ENCODE results near the gene CEBPZ.

The CEBPZ gene

GRCh38 chr2:37274359-37274965, 43.1 kb upstream of the CEBPZ start:
- H2AFZ ChIP-seq (ENCODE audit: low read length): no peak overlapping the region
- no peaks in the 10 kb centered on the region for H3K9me3 ChIP-seq (ENCODE audit: insufficient read depth, low read depth, low read length)
- H3K36me3 ChIP-seq (ENCODE audit: insufficient read depth, low read length): peaks cover 87% of the 10 kb centered on the region
- TF ChIP-seq EZH2phosphoT487 (IDR thresholded peaks at IDR 0.05; ENCODE audit: borderline replicate concordance) (no peak), CTCF (conservative IDR thresholded peaks at IDR 0.05; ENCODE audit: low read length) (no peak)
- no peaks in the 10 kb centered on the region for H3K9me2 ChIP-seq (replicated peaks; ENCODE audit: low read depth, low read length)
- H3K4me3 ChIP-seq (ENCODE audit: low read length, poor library complexity, severe bottlenecking): no peak overlapping the region
- no peaks in the 10 kb centered on the region for H3K27me3 ChIP-seq (ENCODE audit: insufficient read depth, low read length, poor library complexity, severe bottlenecking)
- no peak overlapping the region for H3K4me2 ChIP-seq (ENCODE audit: low read depth, low read length, poor library complexity, severe bottlenecking)
- no peak overlapping the region for H3K9ac ChIP-seq (ENCODE audit: low read depth, low read length, poor library complexity, severe bottlenecking)
- H3K79me2 ChIP-seq (ENCODE audit: insufficient read depth, low read length): no peaks in the 10 kb centered on the region
- no peaks in the 10 kb centered on the region for H3F3A ChIP-seq (ENCODE audit: low read depth)
- no peaks in the 10 kb centered on the region for H4K20me1 ChIP-seq (ENCODE audit: insufficient read depth, low read length, poor library complexity, severe bottlenecking)
- H3K4me1 ChIP-seq (ENCODE audit: insufficient read depth, low read length, poor library complexity, severe bottlenecking): no peaks in the 10 kb centered on the region

GRCh38 chr2:37271376-37272067, 40.1 kb upstream of the CEBPZ start:
- Histone ChIP-seq H3K9me3 (ENCODE audit: insufficient read depth, low read depth, low read length) (no peaks in the 10 kb centered on the region), H3K36me3 (ENCODE audit: insufficient read depth, low read length) (peaks cover 86% of the 10 kb centered on the region), H3K9me2 (replicated peaks; ENCODE audit: low read depth, low read length) (no peaks in the 10 kb centered on the region), H3K79me2 (ENCODE audit: insufficient read depth, low read length) (no peaks in the 10 kb centered on the region), H3F3A (ENCODE audit: low read depth) (no peaks in the 10 kb centered on the region), H3K4me1 (ENCODE audit: insufficient read depth, low read length, poor library complexity, severe bottlenecking) (no peaks in the 10 kb centered on the region), H3K9ac (ENCODE audit: low read depth, low read length, poor library complexity, severe bottlenecking) (no peak overlapping the region), H4K20me1 (ENCODE audit: insufficient read depth, low read length, poor library complexity, severe bottlenecking) (no peaks in the 10 kb centered on the region), H3K27me3 (ENCODE audit: insufficient read depth, low read length, poor library complexity, severe bottlenecking) (no peaks in the 10 kb centered on the region), H3K4me2 (ENCODE audit: low read depth, low read length, poor library complexity, severe bottlenecking) (no peak overlapping the region), H2AFZ (ENCODE audit: low read length) (no peak overlapping the region), H3K4me3 (ENCODE audit: low read length, poor library complexity, severe bottlenecking) (no peak overlapping the region)
- TF ChIP-seq CTCF (conservative IDR thresholded peaks at IDR 0.05; ENCODE audit: low read length) (no peak), EZH2phosphoT487 (IDR thresholded peaks at IDR 0.05; ENCODE audit: borderline replicate concordance) (no peak)

GRCh38 chr2:37268111-37268510, 36.7 kb upstream of the CEBPZ start:
- H3K4me1 ChIP-seq (ENCODE audit: insufficient read depth, low read length, poor library complexity, severe bottlenecking): no peaks in the 10 kb centered on the region
- H3K36me3 ChIP-seq (ENCODE audit: insufficient read depth, low read length): peaks cover 63% of the 10 kb centered on the region
- no peaks in the 10 kb centered on the region for H4K20me1 ChIP-seq (ENCODE audit: insufficient read depth, low read length, poor library complexity, severe bottlenecking)
- no peaks in the 10 kb centered on the region for H3K27me3 ChIP-seq (ENCODE audit: insufficient read depth, low read length, poor library complexity, severe bottlenecking)
- no peak overlapping the region for H3K9ac ChIP-seq (ENCODE audit: low read depth, low read length, poor library complexity, severe bottlenecking)
- no peak overlapping the region for H2AFZ ChIP-seq (ENCODE audit: low read length)
- H3K9me2 ChIP-seq (replicated peaks; ENCODE audit: low read depth, low read length): no peaks in the 10 kb centered on the region
- H3F3A ChIP-seq (ENCODE audit: low read depth): no peaks in the 10 kb centered on the region
- no peak overlapping the region for H3K4me2 ChIP-seq (ENCODE audit: low read depth, low read length, poor library complexity, severe bottlenecking)
- TF ChIP-seq CTCF (conservative IDR thresholded peaks at IDR 0.05; ENCODE audit: low read length): no peak
- TF ChIP-seq EZH2phosphoT487 (IDR thresholded peaks at IDR 0.05; ENCODE audit: borderline replicate concordance): no peak
- no peak overlapping the region for H3K4me3 ChIP-seq (ENCODE audit: low read length, poor library complexity, severe bottlenecking)
- no peaks in the 10 kb centered on the region for H3K79me2 ChIP-seq (ENCODE audit: insufficient read depth, low read length)
- H3K9me3 ChIP-seq (ENCODE audit: insufficient read depth, low read depth, low read length): no peaks in the 10 kb centered on the region
